Stimulated activated CD8-positive, alpha-beta memory T cell treated with anti-CD3 and anti-CD28 coated beads, Interleukin-15, amount 100 ng/mL, for 4 hours (primary cell): ENCODE measurements around the gene DROSHA.
"Not testable (repeated sequence)": the region's sequence is repeated elsewhere in the genome, so short reads cannot be mapped to it uniquely, and the experiment has no call there.

Source experiments
- DNase-seq, 2 donors: peaks; one replicate each; pipeline ENCODE4 v3.0.0-alpha.2; 2020; ENCODE audit warnings: low read depth in 2 of 2

The DROSHA gene

GRCh38 chr5:31415009-31415923, 116.6 kb downstream of the DROSHA start:
- DNase-seq, result no peak

- no peak for DNase-seq
These were observed 118.7 kb downstream of the DROSHA start for GRCh38 chr5:31413030-31413812.

DNA sequence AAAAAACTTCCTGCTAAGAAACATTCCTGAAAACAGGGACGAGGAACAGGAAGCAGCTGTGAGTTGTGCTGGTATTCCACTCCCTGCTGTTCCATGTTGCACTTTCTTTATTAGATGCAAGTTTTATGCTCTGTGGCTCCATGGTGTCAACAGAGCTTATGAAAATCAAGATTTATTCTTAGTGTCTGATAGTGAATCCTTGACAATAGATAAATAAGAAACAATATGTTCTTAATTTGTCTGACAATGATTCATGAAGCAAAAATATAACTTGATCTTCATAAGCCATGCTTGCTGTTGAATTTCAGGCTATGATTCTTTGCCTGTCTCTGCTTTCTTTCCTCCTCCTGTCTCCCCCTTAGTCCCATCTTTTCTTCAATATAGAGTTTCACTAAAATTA, 119.6 kb downstream of the DROSHA start:
- no peak for DNase-seq

DNA sequence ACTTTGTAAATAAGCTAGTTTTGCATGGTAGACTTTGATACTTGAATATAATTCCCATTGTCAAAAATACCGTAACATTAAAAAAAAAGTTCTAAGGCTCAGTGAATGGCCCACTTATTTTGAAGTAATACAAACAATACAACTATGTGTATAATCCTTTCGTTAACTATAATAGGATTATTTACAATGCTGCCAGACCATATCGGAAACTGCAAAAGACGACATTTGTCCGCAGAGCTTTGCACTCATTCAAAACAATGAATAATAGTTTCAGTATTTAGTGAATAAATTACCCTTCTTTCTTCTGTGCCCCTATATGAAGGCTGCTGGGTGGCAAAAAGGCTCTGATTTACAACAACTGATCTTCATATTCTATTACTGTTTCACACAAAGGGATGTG, 121.8 kb downstream of the DROSHA start:
- DNase-seq, result no peak

DNA sequence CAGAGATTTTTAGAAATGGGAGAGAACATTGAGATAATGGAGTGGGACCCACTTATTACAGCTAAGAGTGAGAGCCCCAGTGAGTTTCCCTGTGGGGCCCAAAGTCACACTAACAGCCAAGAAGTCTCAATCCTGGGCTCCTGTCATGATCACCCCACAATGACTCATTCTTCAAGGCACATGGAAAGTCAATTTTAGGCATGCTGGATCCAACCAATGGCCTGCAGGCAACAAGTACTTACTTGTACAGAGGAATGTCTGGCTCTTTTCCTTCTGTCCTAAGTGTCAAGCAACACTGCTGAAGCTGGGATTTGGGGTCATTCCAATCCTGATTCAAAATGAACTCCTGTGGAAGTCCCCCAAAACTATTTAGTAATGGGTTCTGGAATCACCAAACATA, 123.1 kb downstream of the DROSHA start:
- DNase-seq, result no peak

DNA sequence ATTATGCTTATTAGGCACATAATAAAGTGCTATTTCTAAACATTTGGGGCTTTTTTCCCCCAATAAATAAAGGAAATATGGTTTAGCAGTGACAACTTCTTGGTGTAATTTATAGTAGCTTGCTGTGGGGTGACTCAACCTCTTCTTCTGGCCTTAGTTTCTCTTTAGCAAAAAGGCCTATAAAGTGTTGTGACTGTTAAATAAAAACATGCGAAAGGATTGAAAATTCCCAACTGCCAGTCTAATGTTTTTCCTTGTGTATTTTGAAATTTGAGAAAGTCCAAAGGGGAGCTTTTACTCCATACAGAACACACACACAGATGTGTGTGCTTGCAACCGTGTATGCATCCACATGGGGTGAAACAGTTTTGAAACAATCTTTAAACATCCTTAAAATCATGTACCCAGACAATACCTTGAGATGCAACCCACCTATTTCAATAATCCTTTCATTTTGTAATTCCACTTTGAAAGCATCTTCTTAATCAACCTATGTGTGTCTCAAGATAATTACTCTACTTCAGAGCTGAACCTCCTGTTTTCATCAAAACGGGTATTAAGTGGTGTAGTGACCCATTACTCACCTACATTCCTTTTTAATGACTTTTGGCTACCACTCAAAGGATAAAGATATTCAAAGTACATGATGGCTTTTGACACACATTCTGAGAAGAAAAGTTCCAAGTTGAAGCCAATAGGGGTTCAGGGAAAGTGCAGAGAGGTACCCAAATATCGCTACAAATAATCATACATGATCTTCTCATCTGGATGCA, 123.8 kb downstream of the DROSHA start:
- no peak for DNase-seq

GRCh38 chr5:31404325-31404724, 127.6 kb downstream of the DROSHA start:
- no peak for DNase-seq

GRCh38 chr5:31401691-31402090, 130.2 kb downstream of the DROSHA start:
- DNase-seq, result no peak

DNA sequence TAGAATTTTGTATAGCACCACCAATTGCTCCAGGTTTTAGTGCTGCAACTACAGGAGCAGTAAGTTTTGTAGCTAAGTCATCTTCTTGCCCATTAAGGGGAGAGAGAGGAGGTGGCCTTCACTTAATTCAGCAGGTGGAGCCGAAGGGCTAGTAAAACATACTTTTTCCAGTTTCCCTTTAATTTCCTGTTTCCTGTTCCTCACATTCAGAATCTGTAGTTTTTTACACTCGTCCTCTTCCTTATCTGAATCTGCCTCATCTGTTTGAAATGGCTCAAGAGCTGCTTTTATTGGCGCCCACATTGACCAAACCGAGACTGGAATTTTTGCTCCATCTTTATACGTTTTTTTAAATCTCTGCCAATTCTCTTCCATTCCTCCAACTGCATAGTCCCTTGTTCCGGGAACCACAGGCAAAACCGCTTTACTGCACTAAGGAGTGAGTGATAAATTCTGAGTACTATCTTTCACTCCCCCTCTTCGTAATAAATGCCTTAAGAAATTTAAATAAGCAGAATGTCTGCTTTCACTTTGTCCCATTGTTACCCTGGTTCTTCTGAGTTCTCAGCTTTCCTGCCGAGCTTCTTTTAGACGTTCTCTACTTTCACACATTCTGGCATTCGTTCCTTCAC, 133.9 kb downstream of the DROSHA start:
- DNase-seq, result no peak

GRCh38 chr5:31396611-31397295, 135.1 kb downstream of the DROSHA start:
- DNase-seq, result no peak

DNA sequence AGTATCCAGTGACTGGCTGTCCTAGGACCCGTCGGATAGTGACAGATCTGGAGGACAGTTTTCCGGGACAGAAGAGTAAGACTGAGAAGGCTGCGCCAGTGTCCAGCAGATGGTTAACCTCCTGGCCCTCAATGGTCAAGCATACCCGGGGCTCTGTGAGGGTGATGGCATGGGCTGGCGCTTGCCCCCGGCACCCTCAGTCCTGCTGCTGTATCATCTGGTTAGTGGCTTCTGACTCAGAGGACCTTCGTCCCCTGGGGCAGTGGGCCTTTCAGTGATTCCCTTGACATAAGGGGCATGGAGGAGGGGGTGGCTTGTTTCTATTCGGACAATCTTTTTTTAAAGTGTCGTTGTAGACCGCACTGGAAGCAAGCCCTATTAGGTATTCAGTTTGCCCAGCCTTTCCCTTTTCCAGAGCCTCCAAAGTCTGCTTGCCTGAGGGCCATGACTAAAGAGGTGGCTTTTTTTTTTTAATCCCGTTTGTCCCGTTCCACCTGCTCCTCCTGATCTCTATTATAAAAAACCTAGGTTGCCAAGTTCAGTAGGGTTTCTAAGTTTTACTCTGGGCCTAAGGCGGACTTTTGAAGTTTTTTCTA, 136.3 kb downstream of the DROSHA start:
- not testable (repeated sequence) for DNase-seq

DNA sequence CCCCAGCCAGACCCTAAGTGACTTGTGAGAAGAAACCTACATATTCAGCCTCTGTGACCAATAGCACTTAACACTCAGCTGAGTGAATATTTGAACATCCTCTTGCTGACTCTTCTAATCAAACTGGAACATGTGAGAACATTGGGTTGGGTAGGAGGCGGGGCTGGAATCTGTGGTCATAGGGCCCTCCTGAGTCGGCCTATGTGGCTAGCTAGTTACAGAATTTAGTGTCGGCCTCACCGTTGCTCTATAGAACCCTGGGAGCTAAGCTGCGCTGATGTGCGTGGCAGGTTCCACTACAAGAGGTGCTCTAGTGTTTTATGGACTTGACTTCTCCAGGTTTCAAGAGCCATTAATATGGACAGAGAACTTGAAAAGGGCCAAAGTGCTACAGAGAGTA, 138.8 kb downstream of the DROSHA start:
- DNase-seq, result no peak

DNA sequence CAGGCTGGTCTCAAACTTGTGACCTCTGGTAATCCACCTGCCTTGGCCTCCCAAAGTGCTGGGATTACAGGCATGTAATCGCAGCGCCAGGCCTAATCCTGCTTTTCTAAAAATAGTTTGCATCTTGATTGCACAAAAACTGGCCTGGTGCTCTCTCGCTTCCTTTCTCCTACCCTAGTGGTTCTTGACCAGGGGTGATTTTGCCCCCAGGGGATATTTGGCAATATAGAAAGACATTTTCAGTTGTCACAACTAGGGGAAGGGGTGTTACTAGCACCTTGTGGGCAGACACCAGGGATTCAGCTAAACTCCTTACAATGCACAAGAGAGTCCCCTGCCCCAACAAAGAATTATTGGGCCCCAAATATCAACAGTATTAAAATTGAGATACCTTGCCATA, 139.8 kb downstream of the DROSHA start:
- no peak for DNase-seq

- no peak for DNase-seq
These were observed 141.6 kb downstream of the DROSHA start for GRCh38 chr5:31390256-31390655.

DNA sequence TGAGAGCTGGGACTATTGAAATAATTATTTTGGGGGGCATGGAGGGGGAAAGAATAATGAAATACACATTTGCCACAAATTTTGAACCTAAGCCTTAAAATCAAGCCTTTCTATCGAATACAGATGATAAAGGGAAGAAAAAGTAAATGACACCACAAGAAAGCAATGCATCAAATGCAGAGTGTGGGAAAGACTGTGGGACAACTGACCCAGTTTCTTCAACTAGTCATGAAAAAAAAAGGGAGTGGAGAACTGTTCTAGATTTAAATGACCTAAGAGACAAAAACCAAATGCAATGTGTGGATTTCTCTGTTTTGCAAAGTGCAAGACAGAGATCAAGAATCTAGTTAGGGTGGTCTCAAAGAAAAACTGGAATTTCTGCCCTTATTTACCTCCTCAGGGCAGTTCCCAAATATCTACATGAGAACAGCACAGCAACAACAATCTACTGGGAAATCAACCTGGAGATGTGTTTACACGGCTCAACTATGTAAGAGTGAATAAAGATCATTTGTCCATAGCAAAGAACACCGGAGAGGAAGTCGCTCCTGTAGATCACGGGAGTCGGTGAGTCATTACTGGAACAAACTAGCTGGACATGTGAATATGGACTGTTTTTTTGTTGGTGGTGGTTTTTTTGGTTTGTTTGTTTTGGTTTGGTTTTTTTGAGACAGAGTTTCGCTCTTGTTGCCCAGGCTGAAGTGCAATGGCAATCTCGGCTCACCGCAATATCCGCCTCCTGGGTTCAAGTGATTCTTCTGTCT, 145.9 kb downstream of the DROSHA start:
- no peak for DNase-seq

GRCh38 chr5:31383734-31384133, 148.2 kb downstream of the DROSHA start:
- no peak for DNase-seq

DNA sequence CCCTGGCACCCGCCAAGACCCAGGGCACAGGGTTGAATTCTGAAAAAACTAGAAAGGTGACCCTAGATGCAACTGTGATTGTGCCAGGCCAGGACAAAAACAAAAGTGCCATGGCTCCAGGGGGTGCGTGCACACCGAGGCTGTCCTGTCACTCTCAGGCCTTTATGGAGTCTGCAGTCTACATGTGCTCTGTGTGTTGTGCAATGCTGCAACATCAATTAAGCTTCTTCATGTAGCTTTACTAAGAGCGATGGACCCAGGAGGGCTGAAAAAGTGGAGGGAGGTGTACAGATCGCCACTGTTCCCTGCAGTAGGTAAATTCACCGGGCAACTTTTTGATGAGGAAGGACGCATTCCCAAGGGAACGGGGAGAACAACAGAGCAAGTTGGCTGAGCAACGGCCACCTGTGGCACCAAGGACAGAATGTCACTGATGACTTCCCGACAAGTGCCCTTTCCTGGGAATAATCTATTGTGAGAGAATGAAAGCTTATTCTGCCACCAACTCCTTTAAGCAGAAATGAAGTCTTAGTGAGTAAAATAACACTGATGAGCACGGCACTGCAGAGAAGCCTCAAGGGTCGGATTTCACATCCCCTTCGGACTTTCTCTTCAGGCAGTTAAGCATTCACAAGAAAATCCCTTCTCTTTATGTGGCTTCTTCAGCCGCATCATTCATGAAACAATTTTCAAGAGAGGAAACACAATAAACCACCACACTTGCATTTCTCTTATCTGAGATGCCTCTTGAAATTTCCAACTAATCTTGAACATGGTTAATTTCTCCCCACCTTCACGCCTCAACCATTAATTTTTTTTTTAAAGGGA, 149.6 kb downstream of the DROSHA start:
- DNase-seq, result no peak

- no peak for DNase-seq
These were observed 150.6 kb downstream of the DROSHA start for GRCh38 chr5:31381299-31381698.

DNA sequence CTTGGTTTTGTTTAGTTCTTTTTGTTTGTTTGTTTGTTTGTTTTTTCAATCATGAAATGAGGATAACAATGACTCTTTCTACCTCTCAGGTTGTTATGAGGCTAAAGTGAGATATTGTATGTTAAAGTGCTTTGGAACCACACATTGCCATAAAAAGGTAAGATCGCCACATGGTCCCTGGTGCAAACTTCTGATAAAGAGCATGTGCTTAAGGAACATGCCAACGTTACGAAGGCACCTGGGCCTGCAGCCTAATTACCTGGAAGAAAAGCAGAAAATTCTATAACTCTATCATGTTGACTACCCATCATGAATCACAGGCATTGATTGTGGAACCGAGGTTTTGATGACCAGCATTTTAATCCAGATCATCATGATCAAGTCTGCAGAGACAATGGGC, 151.8 kb downstream of the DROSHA start:
- no peak for DNase-seq
